ENCODE measurements around the gene TBX21.
"Not testable (repeated sequence)": the region's sequence is repeated elsewhere in the genome, so short reads cannot be mapped to it uniquely, and the experiment has no call there.

The TBX21 gene

DNA sequence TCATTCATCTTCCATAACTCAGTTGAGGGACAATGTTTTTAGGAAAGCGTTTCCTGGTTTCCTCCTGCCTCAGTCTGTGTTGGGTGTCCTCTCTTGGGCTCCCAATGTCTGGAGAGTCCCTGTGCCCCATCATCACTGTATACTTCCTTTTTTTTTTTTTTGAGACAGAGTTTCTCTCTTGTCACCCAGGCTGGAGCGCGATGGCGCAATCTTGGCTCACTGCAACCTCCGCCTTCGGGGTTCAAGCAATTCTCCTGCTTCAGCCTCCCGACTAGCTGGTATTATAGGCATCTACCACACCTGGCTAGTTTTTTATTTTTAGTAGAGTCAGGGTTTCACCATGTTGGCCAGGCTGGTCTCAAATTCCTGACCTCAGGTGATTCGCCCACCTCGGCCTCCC lies 40.6 kb downstream of the TBX21 start:
- DNase-seq (ENCODE audit: low read depth, low spot score), result not testable (repeated sequence)

DNA sequence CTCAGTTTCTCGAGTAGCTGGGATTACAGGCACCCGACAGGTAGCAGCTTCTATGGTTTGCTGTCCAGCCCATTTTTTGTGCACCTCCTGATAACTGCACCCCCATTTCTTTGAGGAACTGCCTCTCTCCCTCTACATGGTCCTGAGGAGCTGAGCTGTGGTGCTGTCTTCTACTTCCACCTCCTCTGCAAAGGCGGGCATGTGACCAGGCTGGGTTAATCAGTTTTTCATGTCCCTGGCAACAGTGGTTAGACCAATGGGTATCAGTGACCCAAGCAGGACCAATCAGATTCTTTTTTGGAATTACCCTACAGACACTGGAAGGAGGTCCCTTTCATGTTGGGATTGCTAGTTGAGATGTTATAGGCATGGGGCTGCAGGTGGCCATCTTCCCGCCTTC lies 41.3 kb downstream of the TBX21 start:
- no peak for DNase-seq (ENCODE audit: low read depth, low spot score)

DNA sequence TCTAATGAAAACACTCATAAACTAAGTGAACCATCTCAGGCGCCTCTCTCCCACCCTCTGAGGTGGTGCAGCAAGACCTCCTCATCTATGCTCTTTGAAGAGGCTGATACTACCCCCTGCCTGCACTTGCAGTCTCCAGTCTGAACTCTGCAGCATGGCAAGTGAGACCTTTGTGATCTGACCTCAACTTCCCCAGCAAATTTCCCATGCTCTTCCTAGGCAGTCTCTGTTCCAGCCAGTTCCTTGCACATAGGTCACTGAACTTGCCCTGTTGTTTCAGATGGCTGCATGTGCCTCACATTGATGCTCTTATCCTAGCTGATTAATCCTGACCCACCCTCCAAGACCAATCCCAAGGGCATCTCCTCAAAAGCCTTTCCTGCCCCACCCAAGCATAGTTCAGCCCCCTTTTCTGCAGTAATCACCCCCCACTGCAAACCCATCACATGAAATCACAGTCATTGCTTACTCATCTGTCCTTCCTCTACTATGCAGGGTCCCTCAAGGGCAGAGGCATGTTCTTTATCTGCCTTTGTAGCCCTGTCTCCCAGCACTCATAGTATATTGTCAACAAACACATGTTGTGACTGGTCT lies 42.0 kb downstream of the TBX21 start:
- DNase-seq (ENCODE audit: low read depth, low spot score), result no peak

DNA sequence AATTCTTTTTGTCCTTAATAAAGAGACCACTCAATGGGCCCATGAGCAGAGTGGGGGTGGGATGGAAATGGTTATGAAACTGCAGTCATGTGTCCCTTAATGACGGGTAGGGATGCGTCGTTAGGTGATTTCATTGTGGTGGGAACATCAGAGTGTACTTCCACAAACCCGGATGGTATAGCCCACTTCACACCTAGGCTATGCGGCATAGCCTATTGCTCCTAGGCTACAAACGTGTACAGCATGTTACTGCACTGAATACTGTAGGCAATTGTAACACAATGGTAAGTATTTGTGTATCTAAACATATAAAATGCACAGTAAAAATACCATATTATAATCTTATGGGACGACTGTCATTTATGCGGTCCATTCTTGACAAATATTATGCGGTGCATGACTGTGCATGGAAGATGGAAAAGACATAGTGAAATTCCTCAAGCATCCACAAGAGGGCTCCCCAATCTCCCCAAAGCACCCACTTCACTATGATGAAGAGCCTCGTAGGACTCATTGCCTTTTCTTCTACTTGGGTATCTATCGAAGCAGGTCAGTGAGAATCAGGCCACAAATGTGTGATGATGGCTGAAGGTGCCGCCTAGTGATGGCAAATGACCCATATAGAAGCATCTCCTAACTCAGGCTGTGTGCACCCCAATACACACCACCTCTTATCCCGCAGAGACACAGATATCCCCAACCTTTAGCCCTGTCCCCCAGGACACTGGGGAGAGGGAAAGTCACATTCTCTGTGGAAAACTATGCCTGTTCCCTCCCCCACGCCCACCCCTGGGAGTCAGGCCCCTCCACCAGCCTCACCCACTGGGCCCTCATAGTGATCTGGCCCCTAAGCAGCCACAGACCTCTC lies 43.5 kb downstream of the TBX21 start:
- no peak for DNase-seq (ENCODE audit: low read depth, low spot score)

DNA sequence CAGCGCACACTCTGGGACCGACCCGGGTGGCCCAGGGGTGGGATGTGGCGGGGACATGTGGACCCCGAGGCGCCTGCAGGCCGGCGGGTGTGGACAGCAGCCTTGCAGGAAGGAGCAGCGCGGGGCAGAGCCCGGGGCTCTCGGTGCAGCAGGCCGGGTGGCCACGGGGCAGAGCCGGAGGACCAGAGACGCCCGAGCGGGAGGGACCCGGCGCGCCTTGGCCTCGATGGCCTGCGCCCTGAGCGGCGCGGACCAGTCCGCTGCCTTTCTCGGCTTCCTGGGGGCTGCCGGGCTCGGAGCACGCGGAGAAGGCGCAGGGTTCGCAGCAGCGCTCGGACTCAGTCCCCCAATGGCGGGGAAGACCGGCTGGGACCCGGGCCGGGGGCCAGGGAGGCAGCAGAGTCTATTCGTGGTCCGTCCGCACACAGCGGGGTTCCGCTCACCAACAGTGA lies 45.2 kb downstream of the TBX21 start:
- no peak for DNase-seq (ENCODE audit: low read depth, low spot score)

DNA sequence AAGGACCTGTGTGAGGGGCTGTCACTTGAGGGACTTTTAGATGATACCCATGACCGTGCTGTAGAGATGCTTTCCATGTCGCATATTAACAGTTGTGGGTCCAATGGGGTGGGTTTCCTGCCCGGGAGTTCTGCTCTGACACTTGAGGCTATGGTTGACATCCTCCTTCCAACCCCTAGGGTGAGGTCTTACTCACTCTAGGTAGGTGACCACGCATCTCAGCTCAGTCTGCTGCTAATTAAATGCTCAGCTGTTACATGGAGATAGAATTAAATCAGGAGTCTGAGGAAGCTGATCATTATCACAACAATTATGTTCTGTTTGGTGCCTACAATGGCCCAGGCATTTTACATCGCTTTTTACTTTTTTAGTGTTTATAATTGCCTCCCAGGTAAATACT lies 48.4 kb downstream of the TBX21 start:
- DNase-seq (ENCODE audit: low read depth, low spot score), result no peak

DNA sequence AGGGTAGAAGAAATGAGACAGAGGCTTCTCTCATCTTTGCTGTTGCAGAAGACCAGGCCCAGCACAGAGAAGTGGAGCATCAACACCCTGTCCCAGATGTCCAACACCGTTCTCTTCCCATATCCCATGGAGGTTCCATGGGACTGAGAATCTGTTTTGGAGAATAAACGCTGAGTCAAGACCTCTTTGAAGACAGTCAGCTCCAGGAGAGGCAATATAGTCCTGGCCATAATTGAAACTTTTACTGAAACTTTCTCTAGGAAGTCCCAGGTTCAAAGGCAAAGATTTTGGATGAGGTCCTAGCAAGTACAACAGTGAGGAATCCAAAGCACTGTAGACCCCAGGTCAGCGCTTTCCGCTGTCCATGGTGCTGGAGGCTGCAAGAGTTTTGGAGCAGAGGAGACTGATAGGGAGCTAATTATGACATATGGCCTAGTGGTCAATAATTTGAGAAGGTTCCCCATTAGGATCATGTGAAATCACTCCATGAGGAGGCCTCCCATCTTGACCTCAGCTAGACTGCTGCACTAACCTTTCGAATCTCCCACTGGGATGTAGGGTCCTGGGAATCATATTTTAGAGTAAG lies 52.6 kb downstream of the TBX21 start:
- DNase-seq (ENCODE audit: low read depth, low spot score), result no peak

DNA sequence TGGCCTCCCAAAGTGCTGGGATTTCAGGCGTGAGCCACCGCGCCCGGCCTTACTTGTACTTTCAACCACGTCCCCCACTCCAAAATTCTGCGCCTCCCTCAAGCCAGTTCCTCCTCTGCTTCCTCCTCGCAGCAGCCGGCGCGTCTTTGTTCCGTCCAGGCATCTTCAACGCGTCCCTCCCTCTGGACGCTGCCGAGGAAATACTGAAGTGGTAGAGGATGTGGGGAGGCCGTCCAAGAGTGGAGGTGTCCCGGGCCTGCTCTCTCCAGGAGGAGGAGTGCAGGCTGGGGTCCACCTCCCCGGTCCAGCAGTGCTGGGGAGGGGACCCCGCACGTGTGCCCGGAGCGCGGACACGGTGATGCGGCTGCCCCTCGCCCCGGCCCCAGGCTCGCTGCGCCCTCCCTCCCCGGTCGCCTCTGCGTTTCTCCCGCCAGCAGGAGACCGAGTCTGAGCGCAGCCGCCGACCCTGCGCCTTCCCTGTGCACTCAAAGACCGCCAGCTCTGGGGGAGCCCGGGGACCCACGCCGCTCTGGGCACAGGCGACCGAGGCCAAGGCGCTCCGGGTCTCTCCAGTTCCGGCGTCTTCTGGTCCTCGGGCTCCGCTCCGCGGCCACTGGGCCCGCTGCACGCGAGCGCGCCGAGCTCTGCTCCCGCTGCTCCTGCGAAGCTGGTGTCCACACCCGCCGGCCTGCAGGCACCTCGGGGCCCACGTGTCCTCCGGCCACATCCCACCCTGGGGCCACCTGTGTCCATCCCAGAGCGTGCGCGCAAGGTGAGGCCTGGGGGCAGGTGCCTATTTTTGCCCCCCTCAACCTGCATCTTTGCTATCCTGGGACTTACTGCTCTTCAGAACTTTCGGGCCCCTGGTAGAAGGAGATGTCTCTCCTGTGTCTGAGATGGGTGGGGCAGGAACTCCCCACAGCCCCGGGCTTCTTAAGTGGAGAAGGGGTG lies 56.9 kb downstream of the TBX21 start:
- DNase-seq (ENCODE audit: low read depth, low spot score), result no peak

DNA sequence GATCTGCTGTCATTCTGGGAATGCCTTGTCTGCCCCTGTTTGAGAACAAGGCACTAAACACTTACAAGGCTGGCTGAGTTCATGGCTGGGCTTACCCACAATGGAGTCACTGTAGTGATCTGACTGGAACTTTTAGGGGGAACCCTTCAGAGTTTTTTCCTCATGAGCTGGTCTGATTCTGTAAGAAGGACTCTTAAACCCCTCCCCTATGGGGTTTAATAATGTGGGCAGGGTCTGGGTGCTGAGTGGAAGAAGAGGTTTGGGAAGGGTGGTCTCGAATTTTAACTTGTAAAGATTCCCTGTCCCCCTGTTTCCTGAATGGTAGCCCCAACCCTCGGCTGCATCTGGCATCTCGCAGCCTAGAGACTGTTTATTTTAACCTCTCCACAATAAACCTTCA lies 58.0 kb downstream of the TBX21 start:
- no peak for DNase-seq (ENCODE audit: low read depth, low spot score)

DNA sequence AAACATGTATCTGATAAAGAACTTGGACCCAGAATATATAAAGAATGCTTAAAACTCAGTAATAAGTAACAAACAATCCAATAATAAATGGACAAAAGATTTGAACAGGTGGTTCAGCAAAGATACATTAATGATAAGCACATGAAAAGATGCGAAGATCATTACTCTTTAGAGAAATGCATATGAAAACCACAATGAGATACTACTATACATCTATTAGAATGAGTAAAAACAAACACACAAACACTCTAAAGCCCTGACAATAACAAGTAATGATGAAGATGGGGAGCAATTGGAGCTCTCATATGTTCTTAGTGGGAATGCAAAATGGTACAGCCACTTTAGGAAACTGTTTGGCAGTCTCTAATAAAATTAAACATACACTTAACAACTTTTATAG lies 59.4 kb downstream of the TBX21 start:
- no peak for DNase-seq (ENCODE audit: low read depth, low spot score)

DNA sequence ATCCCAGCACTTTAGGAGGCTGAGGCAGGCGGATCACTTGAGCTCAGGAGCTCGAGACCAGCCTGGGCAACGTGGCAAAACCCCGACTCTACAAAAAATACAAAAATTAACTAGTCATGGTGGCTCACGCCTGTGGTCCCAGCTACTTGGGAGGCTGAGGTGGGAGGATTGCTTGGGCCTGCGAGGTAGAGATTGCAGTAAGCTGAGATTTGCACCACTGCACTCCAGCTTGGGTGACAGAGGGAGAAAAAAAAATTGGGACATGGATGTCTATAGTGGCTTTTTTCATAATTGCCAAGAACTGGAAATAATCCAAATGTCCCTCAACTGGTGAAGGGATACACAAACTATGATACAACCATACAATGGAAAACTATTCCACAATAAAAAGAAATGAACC lies 59.9 kb downstream of the TBX21 start:
- DNase-seq (ENCODE audit: low read depth, low spot score), result no peak

Measured in activated naive CD8-positive, alpha-beta T cell treated with anti-CD3 and anti-CD28 coated beads, Interleukin-2, amount 50 U/mL, for 16 hours (primary cell).